ENCODE data around the gene LSS. TPM values are rescaled to one million over a fixed set of nuclear protein-coding genes. Genes with fewer than 3 reads are reported as not detected.

Gene LSS
- total and polyA plus RNA-seq, 10 of the 15 experiments (the other 5 are each of a cell fraction or from before 2014, with no cell fraction given) = 2.9 to 82.4 (median 27.5) TPM

- intact Hi-C loops (cut with micrococcal nuclease; ENCODE audit: unreplicated experiment) (no loop called here), in situ Hi-C loops (cut with MboI) (no loop called here)
- RAD21 ChIA-PET (ENCODE audit: unreplicated experiment) = no interaction called here
- FAIRE-seq = no peak
- SMC1A ChIA-PET (ENCODE audit: uncharacterized antibody, unreplicated experiment) = no interaction called here
- DNase-seq (ENCODE audit: low read depth, low spot score) = no peak
- Histone ChIP-seq H3K9me3 (replicated peaks; ENCODE audit: control insufficient read depth, insufficient read depth, low read length) (no peaks in the 10 kb centered on the region), H2AFZ (ENCODE audit: control insufficient read depth, low read depth, low read length) (no peak overlapping the region), H3K4me3 (no peak overlapping the region), H3K9ac (ENCODE audit: control insufficient read depth, insufficient read depth, low read length) (no peak overlapping the region), H3K4me1 (ENCODE audit: control insufficient read depth, insufficient read depth, low read length) (peaks cover 5% of the 10 kb centered on the region; the same call in 1 of the 2 replicates), H3K4me2 (ENCODE audit: control insufficient read depth, insufficient read depth) (no peak overlapping the region), H3K27me3 (replicated peaks in 1 of 2; ENCODE audit: control insufficient read depth in 2 of 2, insufficient read depth in 2 of 2, low read length in 1 of 2) (no peaks in the 10 kb centered on the region), H3K27ac (ENCODE audit: control insufficient read depth, insufficient read depth) (no peak overlapping the region), H3K36me3 (ENCODE audit: control insufficient read depth in 2 of 2, insufficient read depth in 2 of 2, low read length in 1 of 2) (peaks cover 0 to 5% of the 10 kb centered on the region in 2 experiments; a peak in 3 of 4 replicates), H3K79me2 (ENCODE audit: control insufficient read depth, insufficient read depth, low read length) (no peaks in the 10 kb centered on the region; the same call in 1 of the 2 replicates), H4K20me1 (ENCODE audit: control insufficient read depth, insufficient read depth) (no peaks in the 10 kb centered on the region)
- POLR2A ChIA-PET = interaction anchor here (0.6 kb wide), 1 partner anchor 287 kb away, joined by 5 read pairs; no protein-coding TSS in a partner anchor
- no TSS peak for BruUV-seq (replicated peaks)
- 88% methylated on average over 16 of the region's 16 CpGs for WGBS (ENCODE audit: insufficient coverage, insufficient replicate concordance, low lambda C conversion rate, missing lambda C conversion rate)
- no peak for TF ChIP-seq SMAD1 (IDR thresholded peaks at IDR 0.05; ENCODE audit: low read depth, partially characterized antibody)
- TF ChIP-seq, protein P1, sequence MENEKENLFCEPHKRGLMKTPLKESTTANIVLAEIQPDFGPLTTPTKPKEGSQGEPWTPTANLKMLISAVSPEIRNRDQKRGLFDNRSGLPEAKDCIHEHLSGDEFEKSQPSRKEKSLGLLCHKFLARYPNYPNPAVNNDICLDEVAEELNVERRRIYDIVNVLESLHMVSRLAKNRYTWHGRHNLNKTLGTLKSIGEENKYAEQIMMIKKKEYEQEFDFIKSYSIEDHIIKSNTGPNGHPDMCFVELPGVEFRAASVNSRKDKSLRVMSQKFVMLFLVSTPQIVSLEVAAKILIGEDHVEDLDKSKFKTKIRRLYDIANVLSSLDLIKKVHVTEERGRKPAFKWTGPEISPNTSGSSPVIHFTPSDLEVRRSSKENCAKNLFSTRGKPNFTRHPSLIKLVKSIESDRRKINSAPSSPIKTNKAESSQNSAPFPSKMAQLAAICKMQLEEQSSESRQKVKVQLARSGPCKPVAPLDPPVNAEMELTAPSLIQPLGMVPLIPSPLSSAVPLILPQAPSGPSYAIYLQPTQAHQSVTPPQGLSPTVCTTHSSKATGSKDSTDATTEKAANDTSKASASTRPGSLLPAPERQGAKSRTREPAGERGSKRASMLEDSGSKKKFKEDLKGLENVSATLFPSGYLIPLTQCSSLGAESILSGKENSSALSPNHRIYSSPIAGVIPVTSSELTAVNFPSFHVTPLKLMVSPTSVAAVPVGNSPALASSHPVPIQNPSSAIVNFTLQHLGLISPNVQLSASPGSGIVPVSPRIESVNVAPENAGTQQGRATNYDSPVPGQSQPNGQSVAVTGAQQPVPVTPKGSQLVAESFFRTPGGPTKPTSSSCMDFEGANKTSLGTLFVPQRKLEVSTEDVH (IDR thresholded peaks at IDR 0.05; ENCODE audit: low read depth, partially characterized antibody) = no peak
- no peak for TF ChIP-seq MEF2B (IDR thresholded peaks at IDR 0.05; ENCODE audit: partially characterized antibody, poor library complexity, severe bottlenecking)
- TF ChIP-seq POLR2AphosphoS5 (IDR thresholded peaks at IDR 0.05; ENCODE audit: low read length) = no peak
- no peak for TF ChIP-seq EED (IDR thresholded peaks at IDR 0.05; ENCODE audit: low read depth)
- no peak for TF ChIP-seq SIX5 (IDR thresholded peaks at IDR 0.05; ENCODE audit: low read depth, low read length, severe bottlenecking)
- TF ChIP-seq, protein P2, sequence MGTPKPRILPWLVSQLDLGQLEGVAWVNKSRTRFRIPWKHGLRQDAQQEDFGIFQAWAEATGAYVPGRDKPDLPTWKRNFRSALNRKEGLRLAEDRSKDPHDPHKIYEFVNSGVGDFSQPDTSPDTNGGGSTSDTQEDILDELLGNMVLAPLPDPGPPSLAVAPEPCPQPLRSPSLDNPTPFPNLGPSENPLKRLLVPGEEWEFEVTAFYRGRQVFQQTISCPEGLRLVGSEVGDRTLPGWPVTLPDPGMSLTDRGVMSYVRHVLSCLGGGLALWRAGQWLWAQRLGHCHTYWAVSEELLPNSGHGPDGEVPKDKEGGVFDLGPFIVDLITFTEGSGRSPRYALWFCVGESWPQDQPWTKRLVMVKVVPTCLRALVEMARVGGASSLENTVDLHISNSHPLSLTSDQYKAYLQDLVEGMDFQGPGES (IDR thresholded peaks at IDR 0.05) = no peak
- no peak for TF ChIP-seq PAX5 (IDR thresholded peaks at IDR 0.05; ENCODE audit: borderline replicate concordance, low read depth, low read length)
- CTCF ChIA-PET = interaction anchor here (1.2 kb wide), 1 partner anchor 9 kb away, joined by 3 read pairs; no protein-coding TSS in a partner anchor
- ATAC-seq = no peak
Measured at GRCh38 chr21:46216132-46216747, 12.3 kb downstream of the LSS start.

Data from GM12878 (cell line).